DND-41 (cell line): Measurements from ENCODE around the gene FAM174C.

Experiments used
- ATAC-seq: fragments of 200-7000 bp; cut with Tn5 transposase; 3 replicates; pipeline ENCODE4 v1.9.1; 2021; ENCODE audit warnings: low read depth; ENCODE audit not compliant: insufficient read depth
- DNase-seq: peaks from one replicate; pipeline ENCODE4 v3.0.0-alpha.2; 2020
- H2AFZ ChIP-seq: 2 replicates; pipeline ENCODE4 v1.6.0; 2012; ENCODE audit warnings: low read depth, low read length
- H3K27ac ChIP-seq: 2 replicates; pipeline ENCODE4 v1.5.1; 2012; ENCODE audit warnings: low read length, inconsistent platforms
- H3K27me3 ChIP-seq: fragments of 200-600 bp; sonication (generic); 2 replicates; pipeline ENCODE4 v1.6.0; 2012; ENCODE audit warnings: low read length, mild to moderate bottlenecking, inconsistent platforms; ENCODE audit not compliant: insufficient read depth, poor library complexity
- H3K36me3 ChIP-seq: 2 replicates; pipeline ENCODE4 v1.5.1; 2012; ENCODE audit warnings: low read length, inconsistent platforms; ENCODE audit not compliant: insufficient read depth
- H3K4me1 ChIP-seq: 2 replicates; pipeline ENCODE4 v1.5.1; 2012; ENCODE audit warnings: mild to moderate bottlenecking, low read length; ENCODE audit not compliant: insufficient read depth
- H3K4me2 ChIP-seq: 2 replicates; pipeline ENCODE4 v1.6.0; 2012; ENCODE audit warnings: mild to moderate bottlenecking, moderate library complexity, low read length, inconsistent platforms; ENCODE audit not compliant: insufficient read depth
- H3K4me3 ChIP-seq, 2 experiments: fragments of 200-600 bp in 1 of 2; shearing (Covaris generic) in 1 of 2; 2 replicates each; pipeline ENCODE4 v1.5.1; 2012 to 2016; ENCODE audit warnings: inconsistent platforms in 2 of 2, low read length in 2 of 2, mild to moderate bottlenecking in 2 of 2, low read depth in 1 of 2, moderate library complexity in 1 of 2
- H3K79me2 ChIP-seq: 2 replicates; pipeline ENCODE4 v1.6.0; 2012; ENCODE audit warnings: low read length, inconsistent platforms; ENCODE audit not compliant: insufficient read depth
- H3K9ac ChIP-seq: 2 replicates; pipeline ENCODE4 v1.6.0; 2012; ENCODE audit warnings: low read depth, mild to moderate bottlenecking, inconsistent platforms, low read length, moderate library complexity
- H3K9me3 ChIP-seq: 2 replicates; pipeline ENCODE4 v1.5.1; 2012; ENCODE audit warnings: low read length, moderate library complexity, mild to moderate bottlenecking, inconsistent platforms; ENCODE audit not compliant: insufficient read depth, severe bottlenecking
- H4K20me1 ChIP-seq: 2 replicates; pipeline ENCODE4 v1.6.0; 2012; ENCODE audit warnings: low read length; ENCODE audit not compliant: insufficient read depth
- EZH2 ChIP-seq: IDR thresholded peaks from 3 replicates; pipeline ENCODE4 v1.6.1; 2012; ENCODE audit warnings: borderline replicate concordance, low read depth, mild to moderate bottlenecking, moderate library complexity, low read length, inconsistent platforms; ENCODE audit not compliant: severe bottlenecking
- TF ChIP-seq, protein P1 (sequence below): IDR thresholded peaks from 2 replicates; pipeline ENCODE4 v1.5.1; 2012; ENCODE audit warnings: borderline replicate concordance, low read length, moderate library complexity, mild to moderate bottlenecking; ENCODE audit not compliant: poor library complexity, severe bottlenecking; ENCODE audit errors: extremely low read depth

FAM174C gene

DNA sequence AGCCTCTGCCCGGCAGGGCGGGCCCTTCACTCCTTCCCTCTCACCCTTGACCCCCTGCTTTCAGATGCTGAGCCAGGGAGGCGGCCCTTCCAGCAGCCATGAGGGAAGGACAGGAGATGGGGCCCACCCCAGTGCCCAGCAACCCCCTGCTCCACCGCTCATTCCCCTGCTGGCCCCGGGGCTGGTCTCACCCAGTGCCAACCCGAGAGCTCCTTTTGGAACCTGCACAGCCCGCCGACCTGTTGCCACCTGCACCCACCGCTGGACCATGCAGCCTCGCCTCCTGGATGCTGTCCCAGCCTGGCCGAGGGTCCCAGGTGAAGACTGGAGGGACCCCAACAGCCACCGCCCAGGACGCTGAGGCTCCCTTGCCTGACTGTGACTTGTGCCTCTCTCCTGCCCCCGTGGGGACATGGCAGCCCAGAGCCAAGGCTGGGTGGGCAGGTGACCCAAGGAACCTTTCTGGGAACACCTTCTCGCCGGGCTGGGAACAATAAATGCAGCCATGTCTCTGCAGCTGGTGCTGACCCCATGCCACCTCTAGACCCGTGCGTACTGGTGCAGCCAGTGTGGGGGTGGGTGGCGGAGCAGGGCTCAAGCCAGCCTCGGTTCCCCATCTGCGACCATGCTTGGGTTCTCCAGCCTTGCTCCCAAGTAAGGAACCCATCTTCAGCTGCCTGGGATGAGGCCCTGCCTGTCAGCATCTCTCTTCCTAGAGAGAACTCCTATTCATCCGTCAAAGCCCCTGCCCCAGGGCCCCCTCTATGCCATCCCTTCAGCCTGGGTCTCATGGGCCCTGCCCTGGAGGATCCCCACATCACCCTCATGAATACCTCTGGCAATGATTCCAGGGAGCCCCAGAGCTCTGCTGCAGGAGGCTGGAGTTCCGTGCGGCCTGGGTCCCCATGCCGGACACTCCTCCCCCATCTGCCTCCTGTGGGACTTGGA, 3.7 kb downstream of the FAM174C start:
- DNase-seq (no peak), ATAC-seq (no peak)
- H3K4me3 ChIP-seq, result no peak overlapping the region
- peaks cover 28% of the 10 kb centered on the region for H3K4me1 ChIP-seq
- H3K9ac ChIP-seq, result no peak overlapping the region
- H3K36me3 ChIP-seq, result peaks cover 48% of the 10 kb centered on the region
- no peak for TF ChIP-seq EZH2
- TF ChIP-seq, protein P1, sequence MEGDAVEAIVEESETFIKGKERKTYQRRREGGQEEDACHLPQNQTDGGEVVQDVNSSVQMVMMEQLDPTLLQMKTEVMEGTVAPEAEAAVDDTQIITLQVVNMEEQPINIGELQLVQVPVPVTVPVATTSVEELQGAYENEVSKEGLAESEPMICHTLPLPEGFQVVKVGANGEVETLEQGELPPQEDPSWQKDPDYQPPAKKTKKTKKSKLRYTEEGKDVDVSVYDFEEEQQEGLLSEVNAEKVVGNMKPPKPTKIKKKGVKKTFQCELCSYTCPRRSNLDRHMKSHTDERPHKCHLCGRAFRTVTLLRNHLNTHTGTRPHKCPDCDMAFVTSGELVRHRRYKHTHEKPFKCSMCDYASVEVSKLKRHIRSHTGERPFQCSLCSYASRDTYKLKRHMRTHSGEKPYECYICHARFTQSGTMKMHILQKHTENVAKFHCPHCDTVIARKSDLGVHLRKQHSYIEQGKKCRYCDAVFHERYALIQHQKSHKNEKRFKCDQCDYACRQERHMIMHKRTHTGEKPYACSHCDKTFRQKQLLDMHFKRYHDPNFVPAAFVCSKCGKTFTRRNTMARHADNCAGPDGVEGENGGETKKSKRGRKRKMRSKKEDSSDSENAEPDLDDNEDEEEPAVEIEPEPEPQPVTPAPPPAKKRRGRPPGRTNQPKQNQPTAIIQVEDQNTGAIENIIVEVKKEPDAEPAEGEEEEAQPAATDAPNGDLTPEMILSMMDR, result no peak
- H3K79me2 ChIP-seq, result peaks cover 29% of the 10 kb centered on the region
- H4K20me1 ChIP-seq, result peaks cover 41% of the 10 kb centered on the region
- no peak overlapping the region for H3K4me2 ChIP-seq
- H3K27ac ChIP-seq, result no peak overlapping the region
- H2AFZ ChIP-seq, result no peak overlapping the region
- H3K27me3 ChIP-seq, result no peaks in the 10 kb centered on the region
- no peaks in the 10 kb centered on the region for H3K9me3 ChIP-seq

DNA sequence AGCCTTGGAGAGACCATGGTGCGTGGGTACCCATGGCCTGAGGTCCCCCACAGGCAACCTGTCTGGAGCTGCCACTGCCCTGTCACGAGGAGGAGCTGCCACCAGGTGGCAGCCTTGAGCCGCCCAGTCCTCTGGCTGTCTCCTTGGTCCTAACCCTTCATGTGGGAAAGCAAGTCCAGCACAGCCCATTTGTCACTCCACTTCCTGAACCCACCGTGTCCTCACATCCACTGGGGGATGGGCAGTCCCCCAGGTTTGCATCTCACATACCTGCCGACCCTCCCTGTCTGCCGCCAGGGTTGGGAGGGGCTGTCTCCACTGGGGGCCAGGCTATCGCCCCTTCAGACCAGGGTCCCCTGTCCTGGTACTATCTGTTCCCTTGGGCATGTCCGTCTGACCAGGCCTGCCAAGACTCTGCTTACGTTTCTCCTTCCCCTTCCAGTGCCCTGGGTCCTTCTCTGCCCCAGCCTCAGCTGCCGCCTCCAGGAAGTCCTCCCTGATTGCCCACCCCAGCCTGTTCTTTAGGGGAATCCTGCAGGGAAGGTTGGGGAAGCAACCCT, 4.5 kb downstream of the FAM174C start:
- TF ChIP-seq, protein P1, result peak; percentile 96
- no peak for TF ChIP-seq EZH2
- H3K36me3 ChIP-seq, result peaks cover 39% of the 10 kb centered on the region
- H4K20me1 ChIP-seq, result peaks cover 32% of the 10 kb centered on the region
- H3K9me3 ChIP-seq, result no peaks in the 10 kb centered on the region
- DNase-seq (peak; percentile 81), ATAC-seq (peak; percentile 33)
- H3K4me1 ChIP-seq, result peaks cover 20% of the 10 kb centered on the region
- H3K4me3 ChIP-seq, result no peak overlapping the region
- H3K27me3 ChIP-seq, result no peaks in the 10 kb centered on the region
- peaks cover 21% of the 10 kb centered on the region for H3K79me2 ChIP-seq
- no peak overlapping the region for H2AFZ ChIP-seq
- H3K27ac ChIP-seq, result no peak overlapping the region
- H3K4me2 ChIP-seq, result no peak overlapping the region
- no peak overlapping the region for H3K9ac ChIP-seq

DNA sequence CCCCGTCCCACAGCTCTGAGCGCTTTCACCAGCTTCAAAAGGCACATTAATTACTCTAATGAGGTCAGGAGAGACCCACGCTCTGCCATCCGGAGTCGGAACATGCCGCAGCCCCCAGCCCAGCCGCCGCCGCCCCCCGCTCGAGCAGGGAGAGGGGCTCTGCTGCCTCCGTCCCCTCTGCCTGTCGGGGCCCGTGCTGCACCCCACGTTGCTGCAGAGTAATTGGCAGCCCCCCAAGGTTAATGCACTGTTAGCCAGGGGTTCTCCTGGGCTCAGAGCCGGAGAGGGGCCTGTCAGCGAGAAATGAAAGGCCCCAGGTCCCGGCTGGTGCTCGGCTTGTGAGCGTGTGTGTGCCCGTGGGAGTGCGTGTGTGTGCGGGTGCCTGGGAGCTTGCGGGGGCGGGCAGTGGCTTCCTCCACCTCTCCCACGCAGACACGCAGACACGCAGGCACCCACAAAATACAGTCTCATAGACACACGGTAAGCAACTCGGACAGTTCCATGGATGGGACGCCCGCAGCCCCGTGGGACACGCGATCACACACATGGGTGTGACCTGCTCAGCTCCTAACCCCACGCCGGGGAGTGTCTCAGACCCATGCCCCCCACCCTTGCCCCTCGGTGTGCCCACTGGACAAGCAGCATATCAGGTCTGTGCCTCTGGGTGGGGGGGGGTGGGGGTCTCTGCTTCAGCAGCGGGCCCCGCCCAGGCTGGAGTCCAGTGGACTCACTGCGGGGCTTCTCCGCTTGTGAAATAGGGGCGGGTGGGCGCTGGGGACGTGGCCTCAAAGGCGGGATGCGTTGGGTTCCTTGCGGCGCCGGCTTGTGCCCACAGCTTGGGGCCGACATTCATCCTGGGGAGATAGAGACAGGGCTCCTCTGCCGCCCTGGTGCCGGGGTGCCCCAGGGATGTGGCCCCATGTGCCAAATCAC, 5.6 kb downstream of the FAM174C start:
- Histone ChIP-seq H3K4me3 (no peak overlapping the region), H2AFZ (no peak overlapping the region), H3K9ac (no peak overlapping the region), H3K27ac (no peak overlapping the region), H3K79me2 (peaks cover 20% of the 10 kb centered on the region), H3K9me3 (no peaks in the 10 kb centered on the region), H4K20me1 (peaks cover 29% of the 10 kb centered on the region), H3K36me3 (peaks cover 35% of the 10 kb centered on the region), H3K4me1 (peaks cover 16% of the 10 kb centered on the region), H3K4me2 (no peak overlapping the region), H3K27me3 (no peaks in the 10 kb centered on the region)
- DNase-seq (no peak), ATAC-seq (no peak)
- TF ChIP-seq, protein P1, result no peak
- TF ChIP-seq EZH2, result no peak
